B cell (primary cell): ENCODE measurements around the gene A2ML1. TPM values are rescaled to one million over a fixed set of nuclear protein-coding genes. Genes with fewer than 3 reads are reported as not detected.

Experiments
- ATAC-seq: fragments of 200-7000 bp; cut with Tn5 transposase; one replicate; pipeline ENCODE4 v1.10.0; 2021; ENCODE audit warnings: low read depth, mild to moderate bottlenecking, moderate number of reproducible peaks, moderate library complexity
- CTCF ChIA-PET: fragments of 350-600 bp; sonication (Branson Sonifier 250); formaldehyde crosslinking; loops from one replicate; lab custom pipeline; 2021; ENCODE audit warnings: antibody characterized with exemption, inconsistent platforms; lab: Charles Lee
- POLR2A ChIA-PET: fragments of 350-600 bp; sonication (Branson Sonifier 250); formaldehyde crosslinking; loops from one replicate; lab custom pipeline; 2021; ENCODE audit warnings: antibody characterized with exemption; lab: Charles Lee
- DNase-seq: peaks from one replicate; pipeline ENCODE4 v3.0.0; 2013
- H2AFZ ChIP-seq: 2 replicates; pipeline ENCODE4 v1.6.1; 2012; ENCODE audit warnings: mild to moderate bottlenecking, low read depth, low read length; ENCODE audit not compliant: insufficient read depth, poor library complexity, severe bottlenecking
- H3K27ac ChIP-seq, 2 donors: 1 replicate in 1 of 2; 2 replicates in 1 of 2; pipeline ENCODE4 v1.5.1; 2012 to 2013; ENCODE audit warnings: low read length in 2 of 2, mild to moderate bottlenecking in 2 of 2, moderate library complexity in 1 of 2
- H3K27me3 ChIP-seq, 4 experiments: fragments of 200-600 bp in 1 of 4; sonication (generic) in 1 of 4; replicated peaks in 1 of 4; 1 replicate in 2 of 4; 2 replicates in 2 of 4; pipeline versions ENCODE4 v1.6.1 to v1.7.0; 2013 to 2016; ENCODE audit warnings: low read length in 3 of 4, mild to moderate bottlenecking in 2 of 4, mixed read lengths in 1 of 4, moderate library complexity in 1 of 4; ENCODE audit not compliant: insufficient read depth in 4 of 4, control insufficient read depth in 3 of 4; ENCODE audit errors: control extremely low read depth in 1 of 4
- H3K36me3 ChIP-seq, 2 experiments: replicated peaks in 1 of 2; 1 replicate in 1 of 2; 2 replicates in 1 of 2; pipeline versions ENCODE4 v1.6.1 to v1.7.1; 2013; ENCODE audit warnings: low read length in 1 of 2; ENCODE audit not compliant: insufficient read depth in 2 of 2, control insufficient read depth in 1 of 2; ENCODE audit errors: control extremely low read depth in 1 of 2, extremely low read depth in 1 of 2
- H3K4me1 ChIP-seq, 2 donors: fragments of 200-600 bp in 1 of 2; sonication (generic) in 1 of 2; 1 replicate in 1 of 2; 2 replicates in 1 of 2; pipeline versions ENCODE4 v1.5.1 to v1.6.1; 2013 to 2017; ENCODE audit warnings: low read length in 2 of 2; ENCODE audit not compliant: control insufficient read depth in 2 of 2, insufficient read depth in 2 of 2
- H3K4me2 ChIP-seq: replicated peaks from 2 replicates; pipeline ENCODE3; 2012; ENCODE audit warnings: mild to moderate bottlenecking, low read depth, low read length; ENCODE audit not compliant: poor library complexity, severe bottlenecking
- H3K4me3 ChIP-seq, 5 experiments: fragments of 200-600 bp in 1 of 5; sonication (generic) in 1 of 5; 1 replicate in 3 of 5; 2 replicates in 2 of 5; pipeline versions ENCODE4 v1.5.1 to v1.7.0; 2011 to 2016; ENCODE audit warnings: low read length in 4 of 5, mild to moderate bottlenecking in 4 of 5, low read depth in 2 of 5, control low read depth in 1 of 5, moderate library complexity in 1 of 5; ENCODE audit not compliant: insufficient read depth in 1 of 5; ENCODE audit errors: control extremely low read depth in 1 of 5, extremely low read depth in 1 of 5
- H3K79me2 ChIP-seq: fragments of 200-600 bp; sonication (generic); one replicate; pipeline ENCODE4 v1.6.0; 2016; ENCODE audit warnings: low read length; ENCODE audit not compliant: control insufficient read depth, insufficient read depth
- H3K9ac ChIP-seq: fragments of 200-600 bp; sonication (generic); 2 replicates; pipeline ENCODE4 v1.6.1; 2017; ENCODE audit warnings: mild to moderate bottlenecking, low read length, moderate library complexity
- H3K9me3 ChIP-seq, 3 donors: one replicate each; pipeline versions ENCODE4 v1.6.1 to v1.7.1; 2013; ENCODE audit warnings: low read length in 2 of 3; ENCODE audit not compliant: control insufficient read depth in 2 of 3, insufficient read depth in 1 of 3; ENCODE audit errors: control extremely low read depth in 1 of 3
- H4K20me1 ChIP-seq: 2 replicates; pipeline ENCODE4 v1.6.0; 2012; ENCODE audit warnings: mild to moderate bottlenecking, low read length; ENCODE audit not compliant: insufficient read depth, control insufficient read depth, poor library complexity, severe bottlenecking
- H3K27ac Mint-ChIP-seq: one replicate; pipeline ENCODE4 v1.8.0; 2021; ENCODE audit warnings: mixed read lengths
- H3K27me3 Mint-ChIP-seq: one replicate; pipeline ENCODE4 v1.8.0; 2021; ENCODE audit warnings: mixed read lengths
- H3K4me1 Mint-ChIP-seq: one replicate; pipeline ENCODE4 v1.8.0; 2021; ENCODE audit warnings: mixed read lengths
- H3K4me3 Mint-ChIP-seq: one replicate; pipeline ENCODE4 v1.8.0; 2021; ENCODE audit warnings: mixed read lengths
- H3K9me3 Mint-ChIP-seq: one replicate; pipeline ENCODE4 v1.8.0; 2022; ENCODE audit warnings: mixed read lengths; ENCODE audit not compliant: insufficient read depth
- CTCF ChIP-seq: fragments of 200-600 bp; IDR thresholded peaks from one replicate; pipeline ENCODE4 v1.8.0; 2022; ENCODE audit warnings: antibody characterized with exemption, mild to moderate bottlenecking
- EZH2 ChIP-seq: IDR thresholded peaks from 2 replicates; pipeline ENCODE4 v1.6.1; 2012; ENCODE audit warnings: borderline replicate concordance, low read depth, mild to moderate bottlenecking, moderate library complexity, low read length; ENCODE audit not compliant: insufficient read depth, poor library complexity, severe bottlenecking
- WGBS: methylation state at CpG from one replicate; pipeline ENCODE4 v1.1.5; 2013; ENCODE audit warnings: missing lambda C conversion rate; ENCODE audit not compliant: insufficient coverage; 5-methylcytosine and 5-hydroxymethylcytosine counted together
- intact Hi-C: fragments of 100-400 bp; cut with micrococcal nuclease; formaldehyde crosslinking; loops from one replicate; pipeline ENCODE4 v1.10.0; 2022
- polyA plus RNA-seq: library from polyadenylated mRNA; depleted of rRNA; stranded (reverse); fragments of >200 nt; gene quantifications from 2 replicates; pipeline ENCODE4 v1.2.3, GENCODE V29; 2012
- total RNA-seq, 2 donors: library from RNA; stranded (reverse); fragments of 120-200 nt in 1 of 2; gene quantifications; 1 replicate in 1 of 2; 2 replicates in 1 of 2; pipeline versions ENCODE4 v1.2.3 to v1.2.4, GENCODE V29; 2013 to 2022

A2ML1 gene
- total and polyA plus RNA-seq, 2 donors (not counting 1 experiment from before 2014, with no cell fraction given), result not detected

- Histone ChIP-seq H3K27ac (no peak overlapping the region), H3K4me1 (no peaks in the 10 kb centered on the region), H3K9ac (no peak overlapping the region), H3K4me3 (no peak overlapping the region), H3K27me3 (peaks cover 0 to 7% (median 1%) of the 10 kb centered on the region in 4 experiments), H3K79me2 (no peaks in the 10 kb centered on the region), H3K36me3 (no peaks in the 10 kb centered on the region), H3K4me2 (no peak overlapping the region), H3K9me3 (no peaks in the 10 kb centered on the region), H2AFZ (no peak overlapping the region), H4K20me1 (no peaks in the 10 kb centered on the region)
- DNase-seq, result no peak
- WGBS, result 100% methylated on average over 1 of the region's 6 CpGs
- no peak for ATAC-seq
- CTCF ChIA-PET, result no interaction called here
- TF ChIP-seq EZH2 (no peak), CTCF (no peak)
- no peaks in the 10 kb centered on the region for H3K9me3 Mint-ChIP-seq
- H3K27ac Mint-ChIP-seq, result no peak overlapping the region
- intact Hi-C loops, result no loop called here
- no peaks in the 10 kb centered on the region for H3K4me1 Mint-ChIP-seq
- H3K27me3 Mint-ChIP-seq, result peaks cover 25% of the 10 kb centered on the region
- POLR2A ChIA-PET, result no interaction called here
- H3K4me3 Mint-ChIP-seq, result no peak overlapping the region
These were observed 10.1 kb downstream of the A2ML1 start for GRCh38 chr12:8832500-8832899.

- 75% methylated on average over 1 of the region's 1 CpG for whole genome bisulfite sequencing
- Mint-ChIP-seq H3K27me3 (peaks cover 31% of the 10 kb centered on the region), H3K4me1 (no peaks in the 10 kb centered on the region), H3K4me3 (no peak overlapping the region), H3K27ac (no peak overlapping the region), H3K9me3 (no peaks in the 10 kb centered on the region)
- H3K27ac ChIP-seq, result no peak overlapping the region
- peaks cover 0 to 7% (median 1%) of the 10 kb centered on the region in 4 experiments for H3K27me3 ChIP-seq
- POLR2A ChIA-PET, result no interaction called here
- no peak overlapping the region for H2AFZ ChIP-seq
- H3K36me3 ChIP-seq, result no peaks in the 10 kb centered on the region
- no peak for ATAC-seq
- no peak overlapping the region for H3K4me3 ChIP-seq
- DNase-seq, result no peak
- no peaks in the 10 kb centered on the region for H3K4me1 ChIP-seq
- no peak for TF ChIP-seq CTCF
- no peak for TF ChIP-seq EZH2
- no peaks in the 10 kb centered on the region for H3K9me3 ChIP-seq
- no peaks in the 10 kb centered on the region for H3K79me2 ChIP-seq
- no peaks in the 10 kb centered on the region for H4K20me1 ChIP-seq
- H3K4me2 ChIP-seq, result no peak overlapping the region
- CTCF ChIA-PET, result no interaction called here
- no peak overlapping the region for H3K9ac ChIP-seq
- intact Hi-C loops, result no loop called here
These were observed 11.8 kb downstream of the A2ML1 start for GRCh38 chr12:8834230-8834629.
